GM18858 (cell line): ENCODE data around the gene TGFBR1.
"Not testable (repeated sequence)": the region's sequence is repeated elsewhere in the genome, so short reads cannot be mapped to it uniquely, and the experiment has no call there.

Source experiments
- ATAC-seq: cut with Tn5 transposase; IDR thresholded peaks from one replicate; pipeline ENCODE4 v1.9.1; 2021; ENCODE audit not compliant: unreplicated experiment

The TGFBR1 gene

GRCh38 chr9:99075246-99075912, 29.5 kb upstream of the TGFBR1 start:
- no peak for ATAC-seq

- no peak for ATAC-seq
Observed at GRCh38 chr9:99076030-99076429, 28.9 kb upstream of the TGFBR1 start.

- no peak for ATAC-seq
Observed at GRCh38 chr9:99076483-99077171, 28.3 kb upstream of the TGFBR1 start.

- ATAC-seq = no peak
Observed at GRCh38 chr9:99078717-99079116, 26.2 kb upstream of the TGFBR1 start.

GRCh38 chr9:99079542-99079941, 25.4 kb upstream of the TGFBR1 start:
- ATAC-seq = no peak

GRCh38 chr9:99083051-99083450, 21.9 kb upstream of the TGFBR1 start:
- ATAC-seq = no peak

GRCh38 chr9:99085949-99086948, 18.7 kb upstream of the TGFBR1 start:
- no peak for ATAC-seq

- ATAC-seq = no peak
Observed at GRCh38 chr9:99087462-99087861, 17.5 kb upstream of the TGFBR1 start.

GRCh38 chr9:99090336-99091130, 14.4 kb upstream of the TGFBR1 start:
- no peak for ATAC-seq

GRCh38 chr9:99092643-99093491, 12.0 kb upstream of the TGFBR1 start:
- ATAC-seq = no peak

- ATAC-seq = no peak
Observed at GRCh38 chr9:99093492-99093791, 11.5 kb upstream of the TGFBR1 start.

GRCh38 chr9:99095565-99095964, 9.3 kb upstream of the TGFBR1 start:
- no peak for ATAC-seq

- no peak for ATAC-seq
Observed at GRCh38 chr9:99096409-99096808, 8.5 kb upstream of the TGFBR1 start.

GRCh38 chr9:99099806-99100585, 4.9 kb upstream of the TGFBR1 start:
- not testable (repeated sequence) for ATAC-seq

GRCh38 chr9:99101271-99101670, 3.6 kb upstream of the TGFBR1 start:
- ATAC-seq = no peak

- ATAC-seq = no peak
Observed at GRCh38 chr9:99101812-99102211, 3.1 kb upstream of the TGFBR1 start.

GRCh38 chr9:99103054-99103895, 1.6 kb upstream of the TGFBR1 start:
- no peak for ATAC-seq

- no peak for ATAC-seq
Observed at GRCh38 chr9:99103901-99104458, 933 bp upstream of the TGFBR1 start.
